22Rv1 (cell line): Measurements from ENCODE around the gene PODNL1.

Experiments used
- ZFX ChIP-seq: fragments of 450-650 bp; IDR thresholded peaks from 2 replicates; pipeline ENCODE4 v1.6.1; 2017; ENCODE audit warnings: antibody characterized with exemption, borderline replicate concordance
- TF ChIP-seq, protein P1 (sequence below): fragments of 450-650 bp; IDR thresholded peaks from 2 replicates; pipeline ENCODE4 v1.5.1; 2017; ENCODE audit warnings: mild to moderate bottlenecking

DNA sequence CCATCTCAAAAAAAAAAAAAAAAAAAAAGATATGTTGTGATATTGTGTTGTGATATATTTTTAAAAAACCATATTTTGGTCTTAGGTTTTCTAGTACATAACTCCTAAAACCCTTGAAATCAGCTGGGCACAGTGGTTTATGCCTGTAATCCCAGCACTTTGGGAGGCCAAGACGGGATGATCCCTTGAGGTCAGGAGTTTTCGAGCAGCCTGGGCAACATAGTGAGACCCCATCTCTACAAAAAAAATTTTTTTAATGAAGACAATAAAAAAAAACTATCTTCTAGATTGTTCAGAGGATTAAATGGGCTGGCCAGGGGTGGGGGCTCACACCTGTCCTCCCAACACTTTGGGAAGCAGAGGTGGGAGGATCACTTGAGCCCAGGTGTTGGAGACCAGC is 12.8 kb upstream of the PODNL1 start:
- TF ChIP-seq, protein P1, sequence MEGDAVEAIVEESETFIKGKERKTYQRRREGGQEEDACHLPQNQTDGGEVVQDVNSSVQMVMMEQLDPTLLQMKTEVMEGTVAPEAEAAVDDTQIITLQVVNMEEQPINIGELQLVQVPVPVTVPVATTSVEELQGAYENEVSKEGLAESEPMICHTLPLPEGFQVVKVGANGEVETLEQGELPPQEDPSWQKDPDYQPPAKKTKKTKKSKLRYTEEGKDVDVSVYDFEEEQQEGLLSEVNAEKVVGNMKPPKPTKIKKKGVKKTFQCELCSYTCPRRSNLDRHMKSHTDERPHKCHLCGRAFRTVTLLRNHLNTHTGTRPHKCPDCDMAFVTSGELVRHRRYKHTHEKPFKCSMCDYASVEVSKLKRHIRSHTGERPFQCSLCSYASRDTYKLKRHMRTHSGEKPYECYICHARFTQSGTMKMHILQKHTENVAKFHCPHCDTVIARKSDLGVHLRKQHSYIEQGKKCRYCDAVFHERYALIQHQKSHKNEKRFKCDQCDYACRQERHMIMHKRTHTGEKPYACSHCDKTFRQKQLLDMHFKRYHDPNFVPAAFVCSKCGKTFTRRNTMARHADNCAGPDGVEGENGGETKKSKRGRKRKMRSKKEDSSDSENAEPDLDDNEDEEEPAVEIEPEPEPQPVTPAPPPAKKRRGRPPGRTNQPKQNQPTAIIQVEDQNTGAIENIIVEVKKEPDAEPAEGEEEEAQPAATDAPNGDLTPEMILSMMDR, result no peak
- TF ChIP-seq ZFX, result no peak
